CD14-positive monocyte (primary cell): ENCODE measurements around the gene BORCS8. TPM values are rescaled to one million over a fixed set of nuclear protein-coding genes. Genes with fewer than 3 reads are reported as not detected.

Source experiments
- DNase-seq, 3 donors: peaks; one replicate each; pipeline ENCODE4 v3.0.0-alpha.2; 2011 to 2022
- H2AFZ ChIP-seq: 2 replicates; pipeline ENCODE4 v1.6.0; 2012; ENCODE audit warnings: mild to moderate bottlenecking, low read depth, low read length, inconsistent platforms; ENCODE audit not compliant: insufficient read depth, poor library complexity, severe bottlenecking
- H3K27ac ChIP-seq, 2 donors: 1 replicate in 1 of 2; 2 replicates in 1 of 2; pipeline ENCODE4 v1.5.1; 2012 to 2013; ENCODE audit warnings: low read length in 2 of 2, control low read depth in 1 of 2, inconsistent platforms in 1 of 2, low read depth in 1 of 2, mild to moderate bottlenecking in 1 of 2
- H3K27me3 ChIP-seq, 2 donors: one replicate each; pipeline versions ENCODE4 v1.6.0 to v1.6.1; 2011 to 2013; ENCODE audit warnings: low read length in 2 of 2; ENCODE audit not compliant: control insufficient read depth in 2 of 2, insufficient read depth in 2 of 2
- H3K36me3 ChIP-seq, 2 donors: replicated peaks in 1 of 2; 1 replicate in 1 of 2; 2 replicates in 1 of 2; pipeline versions ENCODE4 v1.5.1 to v1.6.1; 2012 to 2013; ENCODE audit warnings: low read length in 2 of 2, control low read depth in 1 of 2, inconsistent platforms in 1 of 2, mild to moderate bottlenecking in 1 of 2; ENCODE audit not compliant: insufficient read depth in 2 of 2, control insufficient read depth in 1 of 2
- H3K4me1 ChIP-seq, 2 donors: 1 replicate in 1 of 2; 2 replicates in 1 of 2; pipeline versions ENCODE4 v1.5.1 to v1.6.1; 2012 to 2013; ENCODE audit warnings: low read length in 2 of 2, control low read depth in 1 of 2, inconsistent platforms in 1 of 2, mild to moderate bottlenecking in 1 of 2, moderate library complexity in 1 of 2; ENCODE audit not compliant: insufficient read depth in 2 of 2, control insufficient read depth in 1 of 2
- H3K4me2 ChIP-seq: replicated peaks from 2 replicates; pipeline ENCODE3; 2012; ENCODE audit warnings: low read length, moderate library complexity, mild to moderate bottlenecking; ENCODE audit not compliant: poor library complexity, severe bottlenecking; ENCODE audit errors: extremely low read depth
- H3K4me3 ChIP-seq, 3 experiments: fragments of 200-600 bp in 1 of 3; sonication (generic) in 1 of 3; replicated peaks in 1 of 3; 1 replicate in 2 of 3; 2 replicates in 1 of 3; pipeline ENCODE4 v1.5.1; 2011 to 2013; ENCODE audit warnings: low read length in 3 of 3, mild to moderate bottlenecking in 3 of 3, control low read depth in 2 of 3, low read depth in 2 of 3, inconsistent platforms in 1 of 3, moderate library complexity in 1 of 3
- H3K79me2 ChIP-seq: 2 replicates; pipeline ENCODE4 v1.6.0; 2012; ENCODE audit warnings: mild to moderate bottlenecking, control low read depth, inconsistent platforms, low read length, moderate library complexity; ENCODE audit not compliant: insufficient read depth
- H3K9ac ChIP-seq: 2 replicates; pipeline ENCODE4 v1.6.0; 2017; ENCODE audit warnings: low read length, mild to moderate bottlenecking; ENCODE audit not compliant: insufficient read depth, poor library complexity, severe bottlenecking
- H3K9me3 ChIP-seq, 2 donors: replicated peaks in 1 of 2; 1 replicate in 1 of 2; 2 replicates in 1 of 2; pipeline versions ENCODE4 v1.5.1 to v1.6.1; 2012 to 2013; ENCODE audit warnings: low read length in 2 of 2, control low read depth in 1 of 2; ENCODE audit not compliant: control insufficient read depth in 1 of 2, insufficient read depth in 1 of 2
- H4K20me1 ChIP-seq: 2 replicates; pipeline ENCODE4 v1.6.0; 2012; ENCODE audit warnings: mild to moderate bottlenecking, low read length, control low read depth, moderate library complexity; ENCODE audit not compliant: insufficient read depth
- H3K27ac Mint-ChIP-seq, 7 donors: one replicate each; pipeline ENCODE4 v1.8.0; 2020; ENCODE audit warnings: mild to moderate bottlenecking in 7 of 7, mixed read lengths in 7 of 7, moderate library complexity in 6 of 7, inconsistent platforms in 2 of 7
- H3K27me3 Mint-ChIP-seq, 3 donors: one replicate each; pipeline ENCODE4 v1.8.0; 2021 to 2022; ENCODE audit warnings: low read depth in 3 of 3, mild to moderate bottlenecking in 3 of 3, mixed read lengths in 3 of 3, moderate library complexity in 3 of 3, inconsistent platforms in 1 of 3
- H3K36me3 Mint-ChIP-seq, 2 donors: one replicate each; pipeline ENCODE4 v1.8.0; 2020; ENCODE audit warnings: mixed read lengths in 2 of 2, inconsistent platforms in 1 of 2, mild to moderate bottlenecking in 1 of 2
- H3K4me1 Mint-ChIP-seq: one replicate; pipeline ENCODE4 v1.8.0; 2020; ENCODE audit warnings: mild to moderate bottlenecking, mixed read lengths
- H3K4me3 Mint-ChIP-seq, 2 donors: one replicate each; pipeline ENCODE4 v1.8.0; 2020; ENCODE audit warnings: mild to moderate bottlenecking in 2 of 2, mixed read lengths in 2 of 2, moderate library complexity in 1 of 2
- H3K9me3 Mint-ChIP-seq, 7 donors: one replicate each; pipeline ENCODE4 v1.8.0; 2020 to 2022; ENCODE audit warnings: mixed read lengths in 7 of 7, mild to moderate bottlenecking in 6 of 7, moderate library complexity in 6 of 7, inconsistent platforms in 2 of 7
- WGBS: methylation state at CpG from one replicate; pipeline ENCODE4 v1.1.5; 2013; ENCODE audit warnings: missing lambda C conversion rate; ENCODE audit not compliant: insufficient coverage; 5-methylcytosine and 5-hydroxymethylcytosine counted together
- intact Hi-C, 2 donors: fragments of 100-400 bp; cut with micrococcal nuclease; formaldehyde crosslinking; loops; one replicate each; pipeline versions ENCODE4 v1.15.0 to v1.15.1; 2023
- polyA plus RNA-seq, 3 donors: library from polyadenylated mRNA; depleted of rRNA in 1 of 3; unstranded in 2 of 3; stranded (reverse) in 1 of 3; fragments of 300-500 nt in 2 of 3; fragments of >200 nt in 1 of 3; fragmentation: Illumina TruSeq in 2 of 3; gene quantifications; 1 replicate in 2 of 3; 2 replicates in 1 of 3; pipeline ENCODE4 v1.2.3, GENCODE V29; 2012 to 2021
- TF ChIP-seq, protein P1 (sequence below): fragments of 200-600 bp; IDR thresholded peaks from one replicate; pipeline ENCODE4 v1.8.0; 2022; ENCODE audit warnings: antibody characterized with exemption, mild to moderate bottlenecking

Gene BORCS8
- polyA plus RNA-seq, 3 donors = 31.6 to 44.1 (median 36.5) TPM

DNA sequence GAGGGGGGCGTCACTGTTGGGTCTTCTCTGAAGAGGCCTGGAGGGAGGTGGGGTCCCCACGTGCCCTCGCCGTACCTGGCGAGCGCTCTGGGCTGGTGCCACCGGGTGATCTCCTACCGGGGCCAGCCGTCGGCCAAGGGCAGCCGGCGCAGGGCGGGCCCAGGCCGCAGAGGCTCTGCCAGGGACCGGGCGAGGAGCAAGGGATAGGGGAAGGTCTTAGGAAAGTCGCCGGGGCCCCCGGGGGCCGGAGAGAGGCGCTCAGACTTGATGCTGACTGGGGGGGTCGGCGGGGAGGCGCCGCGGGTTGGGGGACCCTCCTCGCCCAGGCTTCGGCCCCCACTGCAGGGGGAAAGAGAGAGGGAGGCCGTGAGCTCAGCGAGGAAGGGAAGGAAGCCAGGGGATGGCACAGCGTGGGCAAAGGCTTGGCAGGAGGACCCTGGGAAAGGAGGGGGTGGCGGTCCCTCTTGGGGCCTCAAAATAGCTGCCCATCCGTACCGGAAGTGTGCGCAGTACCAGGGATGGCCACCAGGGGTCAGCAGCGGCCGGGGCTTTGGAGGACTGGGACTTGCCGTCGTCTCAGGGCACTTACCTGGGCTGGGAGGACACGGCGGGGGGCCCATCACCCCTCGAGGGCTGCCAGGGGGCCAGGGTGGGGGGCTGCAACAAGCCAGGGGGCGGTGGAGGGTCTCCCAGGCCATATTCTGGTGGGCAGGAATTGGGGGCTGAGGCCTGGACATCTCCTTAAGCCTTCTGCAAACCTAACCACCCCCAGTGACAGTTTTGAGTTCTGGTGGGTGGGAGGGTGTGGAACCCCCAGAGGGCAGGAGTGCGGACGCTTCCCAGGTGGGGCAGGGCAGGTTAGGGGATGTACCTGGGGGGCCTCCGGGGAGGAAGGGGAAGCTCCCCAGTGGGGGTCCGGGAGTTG lies 46.0 kb downstream of the BORCS8 start:
- intact Hi-C loops = loop anchor here (2.0 to 5.0 kb wide), 3 partner anchors 79 to 346 kb away; no protein-coding TSS in a partner anchor
- H3K36me3 ChIP-seq = peaks cover 16 to 28% of the 10 kb centered on the region in 2 donors
- H3K36me3 Mint-ChIP-seq = peaks cover 22 to 30% of the 10 kb centered on the region in 2 donors
- H2AFZ ChIP-seq = peak overlapping the region; percentile 38
- no peaks in the 10 kb centered on the region for H3K27me3 ChIP-seq
- 45% methylated on average over 38 of the region's 47 CpGs for WGBS
- no peak overlapping the region for H3K4me3 Mint-ChIP-seq
- TF ChIP-seq, protein P1, sequence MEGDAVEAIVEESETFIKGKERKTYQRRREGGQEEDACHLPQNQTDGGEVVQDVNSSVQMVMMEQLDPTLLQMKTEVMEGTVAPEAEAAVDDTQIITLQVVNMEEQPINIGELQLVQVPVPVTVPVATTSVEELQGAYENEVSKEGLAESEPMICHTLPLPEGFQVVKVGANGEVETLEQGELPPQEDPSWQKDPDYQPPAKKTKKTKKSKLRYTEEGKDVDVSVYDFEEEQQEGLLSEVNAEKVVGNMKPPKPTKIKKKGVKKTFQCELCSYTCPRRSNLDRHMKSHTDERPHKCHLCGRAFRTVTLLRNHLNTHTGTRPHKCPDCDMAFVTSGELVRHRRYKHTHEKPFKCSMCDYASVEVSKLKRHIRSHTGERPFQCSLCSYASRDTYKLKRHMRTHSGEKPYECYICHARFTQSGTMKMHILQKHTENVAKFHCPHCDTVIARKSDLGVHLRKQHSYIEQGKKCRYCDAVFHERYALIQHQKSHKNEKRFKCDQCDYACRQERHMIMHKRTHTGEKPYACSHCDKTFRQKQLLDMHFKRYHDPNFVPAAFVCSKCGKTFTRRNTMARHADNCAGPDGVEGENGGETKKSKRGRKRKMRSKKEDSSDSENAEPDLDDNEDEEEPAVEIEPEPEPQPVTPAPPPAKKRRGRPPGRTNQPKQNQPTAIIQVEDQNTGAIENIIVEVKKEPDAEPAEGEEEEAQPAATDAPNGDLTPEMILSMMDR = peak; percentile 87
- H3K4me2 ChIP-seq = no peak overlapping the region
- H3K27ac Mint-ChIP-seq = no peak overlapping the region
- H4K20me1 ChIP-seq = no peaks in the 10 kb centered on the region
- no peak overlapping the region for H3K27ac ChIP-seq
- no peak overlapping the region for H3K4me3 ChIP-seq
- H3K27me3 Mint-ChIP-seq = peaks cover 0 to 7% (median 2%) of the 10 kb centered on the region in 3 donors
- no peaks in the 10 kb centered on the region for H3K4me1 Mint-ChIP-seq
- no peaks in the 10 kb centered on the region for H3K9me3 ChIP-seq
- DNase-seq = peak; percentile 49 to 65 (median 49)
- H3K9me3 Mint-ChIP-seq = peaks cover 0 to 5% (median 3%) of the 10 kb centered on the region in 7 donors
- no peaks in the 10 kb centered on the region for H3K79me2 ChIP-seq
- no peak overlapping the region for H3K9ac ChIP-seq
- peaks cover 3 to 6% of the 10 kb centered on the region in 2 donors for H3K4me1 ChIP-seq

- Histone ChIP-seq H3K4me3 (no peak overlapping the region), H2AFZ (no peak overlapping the region), H3K9ac (no peak overlapping the region), H3K4me2 (no peak overlapping the region), H4K20me1 (no peaks in the 10 kb centered on the region), H3K36me3 (peaks cover 16 to 28% of the 10 kb centered on the region in 2 donors), H3K27ac (no peak overlapping the region), H3K9me3 (no peaks in the 10 kb centered on the region), H3K79me2 (no peaks in the 10 kb centered on the region), H3K27me3 (no peaks in the 10 kb centered on the region), H3K4me1 (peaks cover 3 to 6% of the 10 kb centered on the region in 2 donors)
- intact Hi-C loops = loop anchor here (5.0 kb wide), 2 partner anchors 82 to 347 kb away; no protein-coding TSS in a partner anchor
- 93% methylated on average over 10 of the region's 17 CpGs for WGBS
- Mint-ChIP-seq H3K36me3 (peaks cover 19 to 30% of the 10 kb centered on the region in 2 donors), H3K27ac (no peak overlapping the region), H3K4me3 (no peak overlapping the region), H3K27me3 (peaks cover 1 to 7% (median 6%) of the 10 kb centered on the region in 3 donors), H3K4me1 (no peaks in the 10 kb centered on the region), H3K9me3 (peaks cover 0 to 5% (median 3%) of the 10 kb centered on the region in 7 donors)
- TF ChIP-seq, protein P1 = no peak
- no peak for DNase-seq
Observed at GRCh38 chr19:19145281-19145680, 46.7 kb downstream of the BORCS8 start.
